Hindlimb muscle (tissue), 1 donor: Measurements from ENCODE around the gene ABCA13. TPM values are rescaled to one million over a fixed set of nuclear protein-coding genes. Genes with fewer than 3 reads are reported as not detected.
A peak's percentile ranks its signal among the peaks of the same experiment; 100 is the strongest.

Experiments
- DNase-seq: peaks from one replicate; pipeline ENCODE4 v3.0.0-alpha.2; 2013
- polyA plus RNA-seq: library from polyadenylated mRNA; unstranded; fragments of 120-200 nt; gene quantifications from one replicate; pipeline ENCODE4 v1.2.1, GENCODE V29; 2013; ENCODE audit not compliant: insufficient read length

Gene ABCA13
- polyA plus RNA-seq, 1 donor, result 0.10 TPM

- no peak for DNase-seq
These were observed 209.7 kb downstream of the ABCA13 start for GRCh38 chr7:48380921-48381320.

GRCh38 chr7:48381571-48381970 is 210.3 kb downstream of the ABCA13 start:
- no peak for DNase-seq

GRCh38 chr7:48384180-48384752 is 213.0 kb downstream of the ABCA13 start:
- DNase-seq, result no peak

GRCh38 chr7:48387932-48388331 is 216.7 kb downstream of the ABCA13 start:
- no peak for DNase-seq

GRCh38 chr7:48388911-48389310 is 217.7 kb downstream of the ABCA13 start:
- DNase-seq, result no peak

- DNase-seq, result peak; percentile 4
These were observed 218.7 kb downstream of the ABCA13 start for GRCh38 chr7:48389977-48390376.

- peak; percentile 19 for DNase-seq
These were observed 219.4 kb downstream of the ABCA13 start for GRCh38 chr7:48390388-48391327.

- DNase-seq, result no peak
These were observed 226.9 kb downstream of the ABCA13 start for GRCh38 chr7:48398191-48398590.

GRCh38 chr7:48402721-48403120 is 231.5 kb downstream of the ABCA13 start:
- no peak for DNase-seq

GRCh38 chr7:48408731-48409130 is 237.5 kb downstream of the ABCA13 start:
- DNase-seq, result no peak

GRCh38 chr7:48411619-48412018 is 240.4 kb downstream of the ABCA13 start:
- no peak for DNase-seq

- DNase-seq, result no peak
These were observed 242.9 kb downstream of the ABCA13 start for GRCh38 chr7:48414011-48414732.

GRCh38 chr7:48416327-48416908 is 245.2 kb downstream of the ABCA13 start:
- no peak for DNase-seq

- DNase-seq, result no peak
These were observed 248.1 kb downstream of the ABCA13 start for GRCh38 chr7:48419401-48419800.

GRCh38 chr7:48420206-48420605 is 248.9 kb downstream of the ABCA13 start:
- peak; percentile 74 for DNase-seq

GRCh38 chr7:48421357-48421756 is 250.1 kb downstream of the ABCA13 start:
- DNase-seq, result no peak

GRCh38 chr7:48424731-48425130 is 253.5 kb downstream of the ABCA13 start:
- DNase-seq, result no peak

GRCh38 chr7:48426331-48426965 is 255.2 kb downstream of the ABCA13 start:
- DNase-seq, result no peak

- no peak for DNase-seq
These were observed 255.8 kb downstream of the ABCA13 start for GRCh38 chr7:48426966-48427555.

- no peak for DNase-seq
These were observed 256.4 kb downstream of the ABCA13 start for GRCh38 chr7:48427671-48428070.

GRCh38 chr7:48428091-48428684 is 256.9 kb downstream of the ABCA13 start:
- no peak for DNase-seq

GRCh38 chr7:48429117-48429516 is 257.9 kb downstream of the ABCA13 start:
- no peak for DNase-seq
